ENCODE measurements around the gene MAPKAP1. TPM values are rescaled to one million over a fixed set of nuclear protein-coding genes. Genes with fewer than 3 reads are reported as not detected.

The MAPKAP1 gene
- total RNA-seq, 1 experiment from 2014 or later: 55.5 TPM

- Mint-ChIP-seq H3K36me3 (ENCODE audit: insufficient read depth, unreplicated experiment) (no peaks in the 10 kb centered on the region), H3K9me3 (ENCODE audit: low read depth, unreplicated experiment) (no peaks in the 10 kb centered on the region), H3K27me3 (ENCODE audit: unreplicated experiment) (no peaks in the 10 kb centered on the region), H3K4me1 (ENCODE audit: low read depth, unreplicated experiment) (no peaks in the 10 kb centered on the region), H3K27ac (ENCODE audit: unreplicated experiment) (no peak overlapping the region), H3K4me3 (ENCODE audit: low read depth, unreplicated experiment) (no peak overlapping the region)
- no TSS peak for BruUV-seq (replicated peaks)
- no peak for TF ChIP-seq CTCF (IDR thresholded peaks at IDR 0.05; ENCODE audit: unreplicated experiment)
- intact Hi-C loops (cut with micrococcal nuclease; ENCODE audit: unreplicated experiment): no loop called here
- DNase-seq: no peak
- CTCF ChIA-PET: no interaction called here
These were observed 141.9 kb downstream of the MAPKAP1 start for GRCh38 chr9:125565126-125565525.

GRCh38 chr9:125564631-125565030 is 142.4 kb downstream of the MAPKAP1 start:
- Mint-ChIP-seq H3K4me1 (ENCODE audit: low read depth, unreplicated experiment) (no peaks in the 10 kb centered on the region), H3K27me3 (ENCODE audit: unreplicated experiment) (no peaks in the 10 kb centered on the region), H3K9me3 (ENCODE audit: low read depth, unreplicated experiment) (no peaks in the 10 kb centered on the region), H3K4me3 (ENCODE audit: low read depth, unreplicated experiment) (no peak overlapping the region), H3K36me3 (ENCODE audit: insufficient read depth, unreplicated experiment) (no peaks in the 10 kb centered on the region), H3K27ac (ENCODE audit: unreplicated experiment) (no peak overlapping the region)
- DNase-seq: no peak
- intact Hi-C loops (cut with micrococcal nuclease; ENCODE audit: unreplicated experiment): no loop called here
- no TSS peak for BruUV-seq (replicated peaks)
- no peak for TF ChIP-seq CTCF (IDR thresholded peaks at IDR 0.05; ENCODE audit: unreplicated experiment)
- CTCF ChIA-PET: no interaction called here

- no peak overlapping the region for H3K27ac Mint-ChIP-seq (ENCODE audit: unreplicated experiment)
- no TSS peak for BruUV-seq (replicated peaks)
- no peak overlapping the region for H3K4me3 Mint-ChIP-seq (ENCODE audit: low read depth, unreplicated experiment)
- H3K9me3 Mint-ChIP-seq (ENCODE audit: low read depth, unreplicated experiment): no peaks in the 10 kb centered on the region
- no peaks in the 10 kb centered on the region for H3K4me1 Mint-ChIP-seq (ENCODE audit: low read depth, unreplicated experiment)
- H3K27me3 Mint-ChIP-seq (ENCODE audit: unreplicated experiment): no peaks in the 10 kb centered on the region
- intact Hi-C loops (cut with micrococcal nuclease; ENCODE audit: unreplicated experiment): no loop called here
- DNase-seq: no peak
- no peak for TF ChIP-seq CTCF (IDR thresholded peaks at IDR 0.05; ENCODE audit: unreplicated experiment)
- H3K36me3 Mint-ChIP-seq (ENCODE audit: insufficient read depth, unreplicated experiment): peaks cover 4% of the 10 kb centered on the region
- CTCF ChIA-PET: interaction anchor here (1.8 kb wide), 1 partner anchor 11 kb away, joined by 5 read pairs; no protein-coding TSS in a partner anchor
These were observed 145.4 kb downstream of the MAPKAP1 start for GRCh38 chr9:125561509-125562148.

- Mint-ChIP-seq H3K4me1 (ENCODE audit: low read depth, unreplicated experiment) (no peaks in the 10 kb centered on the region), H3K9me3 (ENCODE audit: low read depth, unreplicated experiment) (no peaks in the 10 kb centered on the region), H3K4me3 (ENCODE audit: low read depth, unreplicated experiment) (no peak overlapping the region), H3K27me3 (ENCODE audit: unreplicated experiment) (no peaks in the 10 kb centered on the region), H3K36me3 (ENCODE audit: insufficient read depth, unreplicated experiment) (peaks cover 4% of the 10 kb centered on the region), H3K27ac (ENCODE audit: unreplicated experiment) (no peak overlapping the region)
- BruUV-seq (replicated peaks): no TSS peak
- DNase-seq: no peak
- TF ChIP-seq CTCF (IDR thresholded peaks at IDR 0.05; ENCODE audit: unreplicated experiment): no peak
- CTCF ChIA-PET: interaction anchor here (1.8 kb wide), 1 partner anchor 10 kb away, joined by 5 read pairs; no protein-coding TSS in a partner anchor
- intact Hi-C loops (cut with micrococcal nuclease; ENCODE audit: unreplicated experiment): loop anchor here (5.0 kb wide), 1 partner anchor 72 kb away; no protein-coding TSS in a partner anchor
These were observed 147.1 kb downstream of the MAPKAP1 start for GRCh38 chr9:125559894-125560293.

Measured in Calu3 (cell line).